Esophagus muscularis mucosa (tissue), 4 donors: ENCODE results near the gene PEPD. TPM values are rescaled to one million over a fixed set of nuclear protein-coding genes. Genes with fewer than 3 reads are reported as not detected.

Experiments
- DNase-seq: peaks from one replicate; pipeline ENCODE4 v3.0.0-alpha.2; 2017; ENCODE audit errors: extremely low spot score
- H3K27ac ChIP-seq, 4 donors: fragments of 200-600 bp; sonication (generic); replicated peaks in 1 of 4; 1 replicate in 3 of 4; 2 replicates in 1 of 4; pipeline ENCODE4 v1.5.1; 2016 to 2019; ENCODE audit warnings: mild to moderate bottlenecking in 1 of 4
- H3K27me3 ChIP-seq, 4 donors: fragments of 200-600 bp; sonication (generic); one replicate each; pipeline versions ENCODE4 v1.5.1 to v1.6.0; 2016 to 2019
- H3K36me3 ChIP-seq, 4 donors: fragments of 200-600 bp; sonication (generic); one replicate each; pipeline ENCODE4 v1.5.1; 2016 to 2019
- H3K4me1 ChIP-seq, 4 donors: fragments of 200-600 bp; sonication (generic); one replicate each; pipeline ENCODE4 v1.5.1; 2016 to 2019
- H3K4me3 ChIP-seq, 4 donors: fragments of 200-600 bp; sonication (generic); 1 replicate in 2 of 4; 2 replicates in 2 of 4; pipeline ENCODE4 v1.5.1; 2016 to 2019; ENCODE audit warnings: mild to moderate bottlenecking in 4 of 4, moderate library complexity in 1 of 4
- H3K9me3 ChIP-seq, 4 donors: fragments of 200-600 bp; sonication (generic); 1 replicate in 3 of 4; 2 replicates in 1 of 4; pipeline ENCODE4 v1.5.1; 2016 to 2019
- CTCF ChIP-seq, 3 experiments: fragments of 200-600 bp in 2 of 3; fragments of 450-650 bp in 1 of 3; sonication (generic) in 2 of 3; IDR thresholded peaks; one replicate each; pipeline ENCODE4 v1.5.1; 2017 to 2019; ENCODE audit warnings: antibody characterized with exemption in 3 of 3, mild to moderate bottlenecking in 2 of 3, moderate library complexity in 1 of 3
- EP300 ChIP-seq: sonication (generic); formaldehyde crosslinking; IDR thresholded peaks from one replicate; pipeline ENCODE4 v1.6.1; 2017; ENCODE audit warnings: antibody characterized with exemption
- POLR2A ChIP-seq: fragments of 450-650 bp; IDR thresholded peaks from one replicate; pipeline ENCODE4 v1.6.1; 2017; ENCODE audit warnings: antibody characterized with exemption, moderate library complexity, mild to moderate bottlenecking, low read depth
- POLR2AphosphoS5 ChIP-seq, 2 donors: sonication (generic); formaldehyde crosslinking; IDR thresholded peaks; one replicate each; pipeline ENCODE4 v1.6.1; 2017; ENCODE audit warnings: antibody characterized with exemption in 2 of 2
- WGBS: methylation state at CpG from one replicate; pipeline ENCODE4 v1.1.5; 2018; 5-methylcytosine and 5-hydroxymethylcytosine counted together
- intact Hi-C: fragments of 100-400 bp; cut with DNase I; formaldehyde crosslinking; loops from one replicate; pipeline ENCODE4 v1.15.1; 2023
- total RNA-seq, 4 donors: library from RNA; depleted of rRNA; stranded (reverse); fragments of >200 nt; gene quantifications; one replicate each; pipeline versions ENCODE4 v1.1.0 to v1.2.1, GENCODE V29; 2016

PEPD gene
- total RNA-seq, 4 donors from 2014 or later = 59.8 to 90.9 (median 73.0) TPM

GRCh38 chr19:33429891-33430673 lies 91.5 kb downstream of the PEPD start:
- DNase-seq = no peak
- intact Hi-C loops = loop anchor here (2.0 kb wide), 1 partner anchor 341 kb away; no protein-coding TSS in a partner anchor
- Histone ChIP-seq H3K36me3 (peaks cover 0 to 3% (median under 1%) of the 10 kb centered on the region in 4 donors), H3K4me1 (peaks cover 0 to 8% (median 2%) of the 10 kb centered on the region in 4 donors), H3K27me3 (no peaks in the 10 kb centered on the region), H3K9me3 (no peaks in the 10 kb centered on the region), H3K27ac (no peak overlapping the region), H3K4me3 (no peak overlapping the region)
- WGBS = 79% methylated on average over 16 of the region's 17 CpGs
- TF ChIP-seq POLR2AphosphoS5 (IDR thresholded peaks at IDR 0.05) = no peak
- TF ChIP-seq POLR2A = no peak
- TF ChIP-seq CTCF (IDR thresholded peaks at IDR 0.05) = no peak
- no peak for TF ChIP-seq EP300

GRCh38 chr19:33428627-33429125 lies 92.9 kb downstream of the PEPD start:
- peaks cover 0 to 8% (median 2%) of the 10 kb centered on the region in 4 donors for H3K4me1 ChIP-seq
- intact Hi-C loops = no loop called here
- no peak for DNase-seq
- H3K27me3 ChIP-seq = no peaks in the 10 kb centered on the region
- TF ChIP-seq POLR2AphosphoS5 (IDR thresholded peaks at IDR 0.05) (no peak), CTCF (IDR thresholded peaks at IDR 0.05) (no peak), POLR2A (no peak), EP300 (no peak)
- no peak overlapping the region for H3K27ac ChIP-seq
- no peak overlapping the region for H3K4me3 ChIP-seq
- peaks cover 0 to 3% (median 0%) of the 10 kb centered on the region in 4 donors for H3K36me3 ChIP-seq
- no peaks in the 10 kb centered on the region for H3K9me3 ChIP-seq
- 87% methylated on average over 5 of the region's 5 CpGs for WGBS

GRCh38 chr19:33427801-33428626 lies 93.6 kb downstream of the PEPD start:
- TF ChIP-seq POLR2AphosphoS5 (IDR thresholded peaks at IDR 0.05) (no peak), POLR2A (no peak), CTCF (IDR thresholded peaks at IDR 0.05) (no peak), EP300 (no peak)
- peaks cover 0 to 3% (median 0%) of the 10 kb centered on the region in 4 donors for H3K36me3 ChIP-seq
- 96% methylated on average over 11 of the region's 22 CpGs for WGBS
- H3K9me3 ChIP-seq = no peaks in the 10 kb centered on the region
- peaks cover 0 to 8% (median 2%) of the 10 kb centered on the region in 4 donors for H3K4me1 ChIP-seq
- no peak overlapping the region for H3K4me3 ChIP-seq
- no peaks in the 10 kb centered on the region for H3K27me3 ChIP-seq
- no peak overlapping the region for H3K27ac ChIP-seq
- intact Hi-C loops = no loop called here
- no peak for DNase-seq

GRCh38 chr19:33426621-33427361 lies 94.8 kb downstream of the PEPD start:
- no peak for DNase-seq

More at GRCh38 chr19:33426621-33427361, 94.8 kb downstream of the PEPD start:
- 81% methylated on average over 21 of the region's 24 CpGs for WGBS
- Histone ChIP-seq H3K4me3 (no peak overlapping the region), H3K9me3 (no peaks in the 10 kb centered on the region), H3K36me3 (peaks cover 0 to 3% (median 0%) of the 10 kb centered on the region in 4 donors), H3K27me3 (no peaks in the 10 kb centered on the region), H3K27ac (no peak overlapping the region), H3K4me1 (no peaks in the 10 kb centered on the region)
- intact Hi-C loops = no loop called here
- TF ChIP-seq POLR2A = no peak
- no peak for TF ChIP-seq CTCF (IDR thresholded peaks at IDR 0.05)
- no peak for TF ChIP-seq POLR2AphosphoS5 (IDR thresholded peaks at IDR 0.05)
- TF ChIP-seq EP300 = no peak
